GM21723 (cell line): Measurements from ENCODE around the gene GPR83.
"Not testable (repeated sequence)": the region's sequence is repeated elsewhere in the genome, so short reads cannot be mapped to it uniquely, and the experiment has no call there.

Experiments
- ATAC-seq: cut with Tn5 transposase; IDR thresholded peaks from one replicate; pipeline ENCODE4 v1.9.1; 2021; ENCODE audit warnings: mild to moderate bottlenecking, moderate library complexity; ENCODE audit not compliant: unreplicated experiment

The GPR83 gene

GRCh38 chr11:94400839-94401772 is at the start of gene GPR83:
GPR83 (minus strand) TSS chr11:94401419; CDS start chr11:94401247, 172 bp downstream.
- no peak for ATAC-seq

GRCh38 chr11:94450048-94450447 is 48.8 kb upstream of the GPR83 start:
- no peak for ATAC-seq

- no peak for ATAC-seq
Measured at GRCh38 chr11:94449437-94449836, 48.2 kb upstream of the GPR83 start.

- ATAC-seq, result no peak
Measured at GRCh38 chr11:94449029-94449428, 47.8 kb upstream of the GPR83 start.

GRCh38 chr11:94447149-94447548 is 45.9 kb upstream of the GPR83 start:
- no peak for ATAC-seq

GRCh38 chr11:94445641-94446040 is 44.4 kb upstream of the GPR83 start:
- no peak for ATAC-seq

- no peak for ATAC-seq
Measured at GRCh38 chr11:94433049-94433448, 31.8 kb upstream of the GPR83 start.

GRCh38 chr11:94424662-94425061 is 23.4 kb upstream of the GPR83 start:
- no peak for ATAC-seq

GRCh38 chr11:94424011-94424410 is 22.8 kb upstream of the GPR83 start:
- ATAC-seq, result no peak

GRCh38 chr11:94423507-94423906 is 22.3 kb upstream of the GPR83 start:
- no peak for ATAC-seq

GRCh38 chr11:94418123-94418765 is 17.0 kb upstream of the GPR83 start:
- ATAC-seq, result no peak

- ATAC-seq, result no peak
Measured at GRCh38 chr11:94417386-94417987, 16.3 kb upstream of the GPR83 start.

- no peak for ATAC-seq
Measured at GRCh38 chr11:94405062-94405833, 4.0 kb upstream of the GPR83 start.

- no peak for ATAC-seq
Measured at GRCh38 chr11:94402355-94402754, 1.1 kb upstream of the GPR83 start.

- no peak for ATAC-seq
Measured at GRCh38 chr11:94401773-94402265, 600 bp upstream of the GPR83 start.

GRCh38 chr11:94400457-94400838 is 771 bp downstream of the GPR83 start:
- ATAC-seq, result no peak

- ATAC-seq, result no peak
Measured at GRCh38 chr11:94400050-94400449, 1.2 kb downstream of the GPR83 start.

GRCh38 chr11:94398101-94398500 is 3.1 kb downstream of the GPR83 start:
- ATAC-seq, result no peak

GRCh38 chr11:94396282-94396681 is 4.9 kb downstream of the GPR83 start:
- no peak for ATAC-seq

GRCh38 chr11:94391937-94392336 is 9.3 kb downstream of the GPR83 start:
- not testable (repeated sequence) for ATAC-seq

GRCh38 chr11:94379613-94380012 is 21.6 kb downstream of the GPR83 start:
- no peak for ATAC-seq
